Adrenal gland (tissue), 12 donors: ENCODE results near the gene IGSF22. TPM values are rescaled to one million over a fixed set of nuclear protein-coding genes. Genes with fewer than 3 reads are reported as not detected.

Experiments
- DNase-seq, 7 donors: peaks; one replicate each; pipeline ENCODE4 v3.0.0-alpha.2; 2019 to 2020
- H3K27ac ChIP-seq, 5 donors: fragments of 200-600 bp; sonication (generic) in 4 of 5; 1 replicate in 3 of 5; 2 replicates in 2 of 5; pipeline versions ENCODE4 v1.5.1 to v1.8.0; 2016 to 2020; ENCODE audit warnings: mild to moderate bottlenecking in 1 of 5
- H3K27me3 ChIP-seq: fragments of 200-600 bp; 2 replicates; pipeline ENCODE4 v1.8.0; 2021
- H3K36me3 ChIP-seq, 2 donors: fragments of 200-600 bp; replicated peaks in 1 of 2; 1 replicate in 1 of 2; 2 replicates in 1 of 2; pipeline versions ENCODE4 v1.5.1 to v1.8.0; 2018 to 2022
- H3K4me1 ChIP-seq, 2 donors: fragments of 200-600 bp; replicated peaks in 1 of 2; 1 replicate in 1 of 2; 2 replicates in 1 of 2; pipeline versions ENCODE4 v1.5.1 to v1.8.0; 2018 to 2021
- H3K4me3 ChIP-seq, 4 donors: fragments of 200-600 bp; sonication (generic) in 3 of 4; one replicate each; pipeline ENCODE4 v1.5.1; 2016 to 2018
- H3K9me3 ChIP-seq, 3 donors: fragments of 200-600 bp; sonication (generic) in 1 of 3; replicated peaks in 1 of 3; 1 replicate in 2 of 3; 2 replicates in 1 of 3; pipeline versions ENCODE4 v1.5.1 to v1.8.0; 2016 to 2021
- POLR2A ChIP-seq, 2 donors: fragments of 450-650 bp; IDR thresholded peaks; one replicate each; pipeline ENCODE4 v1.6.1; 2017; ENCODE audit warnings: antibody characterized with exemption in 2 of 2, mild to moderate bottlenecking in 2 of 2, moderate library complexity in 1 of 2
- whole genome bisulfite sequencing, 4 donors: extraction: QIAGEN DNeasy Blood & Tissue Kit in 2 of 4; methylation state at CpG; one replicate each; pipeline versions ENCODE4 v1.1.5 to v1.1.7; 2013 to 2017; 5-methylcytosine and 5-hydroxymethylcytosine counted together
- intact Hi-C, 2 donors: fragments of 100-400 bp; cut with DNase I; formaldehyde crosslinking; loops; one replicate each; pipeline versions ENCODE4 v1.14.1 to v1.15.0; 2022 to 2023
- polyA plus RNA-seq, 3 donors: library from polyadenylated mRNA; stranded (reverse); fragments of 200-250 nt in 2 of 3; fragments of 350-450 nt in 1 of 3; fragmentation: Illumina TruSeq in 1 of 3; extraction: RNeasy Lipid Tissue Mini Kit (QIAGEN cat#74804) in 1 of 3; gene quantifications; one replicate each; pipeline ENCODE4 v1.2.3, GENCODE V29; 2013 to 2014
- total RNA-seq, 9 donors: library from RNA; depleted of rRNA in 4 of 9; stranded (reverse); fragments of >200 nt in 4 of 9; fragments of 120-200 nt in 1 of 9; fragmentation: NEBNext Ultra II Directional in 1 of 9; extraction: Animal tissue kit (Norgen Biotek cat#: 25700) in 1 of 9; gene quantifications; one replicate each; pipeline versions ENCODE4 v1.1.0 to v1.2.4, GENCODE V29; 2013 to 2023
- TF ChIP-seq, protein P1 (sequence below), 6 experiments: fragments of 450-650 bp in 4 of 6; fragments of 200-600 bp in 2 of 6; sonication (generic) in 1 of 6; IDR thresholded peaks; 1 replicate in 5 of 6; 2 replicates in 1 of 6; pipeline versions ENCODE4 v1.5.1 to v1.8.0; 2016 to 2021; ENCODE audit warnings: antibody characterized with exemption in 6 of 6, mild to moderate bottlenecking in 2 of 6, moderate library complexity in 1 of 6
- donor health status: healthy with polysubstance abuse.
- donor health status: Bipolar disorder and iron deficiency.
- donor health status: DM: yes; HTN: yes; CAD: no.
- donor health status: DM: no; HTN: no; CAD: no.
- donor health status: DM: no; HTN: no; CAD: no.
- donor health status: DM: yes; HTN: yes; CAD: no.

The IGSF22 gene
- total and polyA plus RNA-seq, 12 donors: 0.10 to 2.0 (median 0.97) TPM; not detected in 3

DNA sequence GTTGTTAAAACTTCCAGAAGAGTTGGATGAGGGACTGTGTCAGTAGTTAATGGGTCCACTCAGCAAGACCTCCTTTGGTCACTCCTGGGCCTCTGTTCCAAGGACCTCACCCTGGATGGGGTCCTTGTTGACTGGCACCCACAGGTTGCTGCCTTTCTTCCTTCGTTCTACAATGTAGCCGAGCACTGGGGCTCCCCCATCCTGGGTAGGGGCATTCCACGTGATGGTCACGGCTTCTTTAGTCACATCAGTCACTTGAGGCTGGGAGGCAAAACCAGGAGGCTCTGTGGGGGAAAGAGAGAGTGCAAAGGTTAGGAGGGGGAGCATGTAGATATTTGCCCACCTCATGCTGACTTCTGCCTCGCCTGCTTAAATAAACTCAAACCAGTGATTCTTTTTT is 15.4 kb downstream of the IGSF22 start:
- H3K9me3 ChIP-seq: no peaks in the 10 kb centered on the region
- no peaks in the 10 kb centered on the region for H3K27me3 ChIP-seq
- no peak overlapping the region for H3K4me3 ChIP-seq
- peaks cover 4 to 5% of the 10 kb centered on the region in 2 donors for H3K4me1 ChIP-seq
- WGBS, 4 donors: 70 to 85% (median 82%) methylated on average over 4 to 5 of the region's 5 CpGs
- no peak for DNase-seq
- no peaks in the 10 kb centered on the region for H3K36me3 ChIP-seq
- intact Hi-C loops: no loop called here
- no peak overlapping the region for H3K27ac ChIP-seq
- TF ChIP-seq, protein P1, sequence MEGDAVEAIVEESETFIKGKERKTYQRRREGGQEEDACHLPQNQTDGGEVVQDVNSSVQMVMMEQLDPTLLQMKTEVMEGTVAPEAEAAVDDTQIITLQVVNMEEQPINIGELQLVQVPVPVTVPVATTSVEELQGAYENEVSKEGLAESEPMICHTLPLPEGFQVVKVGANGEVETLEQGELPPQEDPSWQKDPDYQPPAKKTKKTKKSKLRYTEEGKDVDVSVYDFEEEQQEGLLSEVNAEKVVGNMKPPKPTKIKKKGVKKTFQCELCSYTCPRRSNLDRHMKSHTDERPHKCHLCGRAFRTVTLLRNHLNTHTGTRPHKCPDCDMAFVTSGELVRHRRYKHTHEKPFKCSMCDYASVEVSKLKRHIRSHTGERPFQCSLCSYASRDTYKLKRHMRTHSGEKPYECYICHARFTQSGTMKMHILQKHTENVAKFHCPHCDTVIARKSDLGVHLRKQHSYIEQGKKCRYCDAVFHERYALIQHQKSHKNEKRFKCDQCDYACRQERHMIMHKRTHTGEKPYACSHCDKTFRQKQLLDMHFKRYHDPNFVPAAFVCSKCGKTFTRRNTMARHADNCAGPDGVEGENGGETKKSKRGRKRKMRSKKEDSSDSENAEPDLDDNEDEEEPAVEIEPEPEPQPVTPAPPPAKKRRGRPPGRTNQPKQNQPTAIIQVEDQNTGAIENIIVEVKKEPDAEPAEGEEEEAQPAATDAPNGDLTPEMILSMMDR (IDR thresholded peaks at IDR 0.05): no peak
- TF ChIP-seq POLR2A (IDR thresholded peaks at IDR 0.05): no peak

DNA sequence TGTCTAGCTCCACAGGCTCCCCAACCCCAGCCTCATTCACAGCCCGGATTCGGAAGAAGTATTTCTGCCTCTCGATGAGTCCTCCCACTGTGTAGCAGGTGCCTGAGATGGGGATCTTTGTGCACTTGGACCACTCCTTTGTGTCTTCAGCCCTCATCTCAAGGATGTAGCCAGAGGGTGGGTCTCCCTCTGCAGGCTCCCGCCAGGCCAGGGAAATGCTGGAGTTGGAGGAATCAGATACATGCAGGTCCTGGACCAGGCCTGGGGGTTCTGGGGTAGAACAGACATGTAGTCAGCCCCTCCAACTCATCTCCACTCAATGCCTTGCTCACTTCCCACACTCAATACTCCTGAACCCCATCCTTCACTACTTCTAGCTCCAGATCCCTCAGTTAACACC is 16.6 kb downstream of the IGSF22 start:
- no peaks in the 10 kb centered on the region for H3K36me3 ChIP-seq
- no peak overlapping the region for H3K4me3 ChIP-seq
- no peak for DNase-seq
- H3K9me3 ChIP-seq: no peaks in the 10 kb centered on the region
- intact Hi-C loops: no loop called here
- 86 to 94% (median 93%) methylated on average over 1 to 4 of the region's 4 CpGs for WGBS, 4 donors
- no peak overlapping the region for H3K27ac ChIP-seq
- TF ChIP-seq POLR2A (IDR thresholded peaks at IDR 0.05): no peak
- TF ChIP-seq, protein P1 (IDR thresholded peaks at IDR 0.05): no peak
- peaks cover 7 to 11% of the 10 kb centered on the region in 2 donors for H3K4me1 ChIP-seq
- no peaks in the 10 kb centered on the region for H3K27me3 ChIP-seq

DNA sequence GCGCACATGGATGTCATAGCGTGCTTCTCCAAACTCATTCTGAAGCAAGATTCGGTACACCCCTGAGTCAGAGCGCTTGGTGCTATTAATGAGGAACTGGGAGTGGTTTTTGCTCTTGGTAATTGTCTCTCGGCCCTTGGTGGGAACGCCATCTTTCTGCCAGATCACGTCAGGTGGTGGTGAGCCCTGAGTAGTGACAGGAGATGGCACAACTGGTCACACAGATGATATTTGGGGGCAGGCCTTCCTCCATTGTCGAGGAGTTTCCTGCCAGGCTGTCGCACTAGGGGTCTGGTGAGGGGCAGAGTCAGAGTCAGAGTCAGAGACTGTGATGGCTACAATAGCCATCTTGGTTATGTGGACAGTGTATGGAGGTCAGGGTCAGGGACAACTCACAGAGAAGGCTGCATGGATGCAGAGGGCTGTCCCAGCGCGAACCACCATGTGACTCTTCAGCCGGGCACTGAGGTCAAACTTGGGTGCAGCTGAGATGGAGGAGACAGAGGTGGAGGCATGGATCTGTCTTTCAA is 18.1 kb downstream of the IGSF22 start:
- Histone ChIP-seq H3K4me1 (peaks cover 7 to 11% of the 10 kb centered on the region in 2 donors), H3K27ac (no peak overlapping the region), H3K27me3 (no peaks in the 10 kb centered on the region), H3K4me3 (no peak overlapping the region), H3K9me3 (no peaks in the 10 kb centered on the region), H3K36me3 (no peaks in the 10 kb centered on the region)
- no peak for DNase-seq
- WGBS, 4 donors: 81 to 94% (median 92%) methylated on average over 10 to 12 of the region's 12 CpGs
- intact Hi-C loops: no loop called here
- no peak for TF ChIP-seq POLR2A (IDR thresholded peaks at IDR 0.05)
- TF ChIP-seq, protein P1 (IDR thresholded peaks at IDR 0.05): no peak

DNA sequence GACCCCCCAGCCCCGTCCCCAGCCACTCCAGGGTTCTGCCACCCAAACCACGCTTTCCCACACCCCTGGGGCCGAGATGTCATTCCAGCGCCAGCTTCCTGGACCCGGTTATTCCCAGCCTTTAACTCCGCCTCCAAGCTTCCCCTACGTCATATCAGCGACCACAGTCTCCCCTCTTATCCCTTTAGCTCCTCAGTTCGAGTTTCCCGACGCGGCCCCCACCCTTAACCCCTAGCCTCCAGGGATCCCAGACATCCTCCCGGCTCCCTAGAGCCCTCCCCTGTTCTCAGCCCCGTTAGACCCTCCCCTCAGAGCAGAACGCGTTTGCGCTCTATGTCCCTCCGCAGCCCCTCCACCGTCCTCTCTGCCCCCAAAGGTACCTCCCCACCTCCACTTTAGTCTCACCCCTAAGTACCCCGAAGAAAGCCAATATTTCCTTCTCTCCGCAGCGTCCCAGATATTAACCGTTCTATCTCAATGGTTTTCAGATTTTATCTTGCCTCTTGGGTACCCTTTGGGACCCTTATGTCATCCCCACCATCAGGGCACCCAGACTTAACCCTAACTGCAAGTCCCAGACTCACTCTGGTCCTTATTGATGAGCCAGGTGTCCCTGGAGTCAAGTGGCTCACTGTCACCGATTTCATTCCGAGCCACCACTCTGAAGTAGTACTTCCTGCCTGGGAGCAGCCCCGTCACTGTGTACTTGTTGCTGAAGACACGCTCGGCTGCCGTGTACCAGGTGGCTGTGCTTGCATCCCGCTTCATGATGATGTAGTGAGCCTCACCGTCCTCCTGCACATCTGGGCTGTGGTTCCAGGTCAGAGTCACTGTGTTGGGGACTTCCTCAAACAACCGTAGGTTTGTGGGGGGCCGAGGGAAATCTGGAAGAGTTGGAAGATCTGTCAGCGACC is 19.4 kb downstream of the IGSF22 start:
- Histone ChIP-seq H3K27ac (peak overlapping the region in 4 of 5 donors; percentile 54 to 84 (median 65)), H3K4me3 (peak overlapping the region in 2 of 4 donors; percentile 43 to 70), H3K27me3 (no peaks in the 10 kb centered on the region), H3K9me3 (no peaks in the 10 kb centered on the region), H3K36me3 (peaks cover 0 to 5% of the 10 kb centered on the region in 2 donors), H3K4me1 (peaks cover 7 to 11% of the 10 kb centered on the region in 2 donors)
- 6 to 10% (median 7%) methylated on average over 28 to 34 of the region's 34 CpGs for WGBS, 4 donors
- TF ChIP-seq POLR2A (IDR thresholded peaks at IDR 0.05): peak in 1 of 2 donors; percentile 10
- TF ChIP-seq, protein P1 (IDR thresholded peaks at IDR 0.05): no peak
- intact Hi-C loops: no loop called here
- DNase-seq: peak; percentile 59 to 85 (median 68)
